ENCODE data around the gene JAG1. TPM values are rescaled to one million over a fixed set of nuclear protein-coding genes. Genes with fewer than 3 reads are reported as not detected.

Gene JAG1
- polyA plus RNA-seq, 1 donor from 2014 or later: 9.0 TPM

- H3K79me2 ChIP-seq (replicated peaks; ENCODE audit: insufficient read depth, low read length): no peaks in the 10 kb centered on the region
- H2AFZ ChIP-seq (ENCODE audit: low read depth, low read length): no peak overlapping the region
- H3K4me2 ChIP-seq (ENCODE audit: low read length): no peak overlapping the region
- no peaks in the 10 kb centered on the region for H3F3A ChIP-seq (ENCODE audit: insufficient read depth, low read length, poor library complexity, severe bottlenecking)
- no peak overlapping the region for H3K9ac ChIP-seq (ENCODE audit: low read length)
- TF ChIP-seq RAD21 (conservative IDR thresholded peaks at IDR 0.05) (no peak), EP300 (conservative IDR thresholded peaks at IDR 0.05; ENCODE audit: poor library complexity, severe bottlenecking) (no peak), SMC3 (conservative IDR thresholded peaks at IDR 0.05; ENCODE audit: poor library complexity) (no peak), TAF1 (IDR thresholded peaks at IDR 0.05; ENCODE audit: low read depth) (no peak), EZH2 (IDR thresholded peaks at IDR 0.05; ENCODE audit: borderline replicate concordance, insufficient read depth, low read length, poor library complexity, severe bottlenecking) (no peak), MXI1 (conservative IDR thresholded peaks at IDR 0.05; ENCODE audit: poor library complexity, severe bottlenecking) (no peak), POLR2AphosphoS5 (IDR thresholded peaks at IDR 0.05) (no peak)
- TF ChIP-seq, protein P1, sequence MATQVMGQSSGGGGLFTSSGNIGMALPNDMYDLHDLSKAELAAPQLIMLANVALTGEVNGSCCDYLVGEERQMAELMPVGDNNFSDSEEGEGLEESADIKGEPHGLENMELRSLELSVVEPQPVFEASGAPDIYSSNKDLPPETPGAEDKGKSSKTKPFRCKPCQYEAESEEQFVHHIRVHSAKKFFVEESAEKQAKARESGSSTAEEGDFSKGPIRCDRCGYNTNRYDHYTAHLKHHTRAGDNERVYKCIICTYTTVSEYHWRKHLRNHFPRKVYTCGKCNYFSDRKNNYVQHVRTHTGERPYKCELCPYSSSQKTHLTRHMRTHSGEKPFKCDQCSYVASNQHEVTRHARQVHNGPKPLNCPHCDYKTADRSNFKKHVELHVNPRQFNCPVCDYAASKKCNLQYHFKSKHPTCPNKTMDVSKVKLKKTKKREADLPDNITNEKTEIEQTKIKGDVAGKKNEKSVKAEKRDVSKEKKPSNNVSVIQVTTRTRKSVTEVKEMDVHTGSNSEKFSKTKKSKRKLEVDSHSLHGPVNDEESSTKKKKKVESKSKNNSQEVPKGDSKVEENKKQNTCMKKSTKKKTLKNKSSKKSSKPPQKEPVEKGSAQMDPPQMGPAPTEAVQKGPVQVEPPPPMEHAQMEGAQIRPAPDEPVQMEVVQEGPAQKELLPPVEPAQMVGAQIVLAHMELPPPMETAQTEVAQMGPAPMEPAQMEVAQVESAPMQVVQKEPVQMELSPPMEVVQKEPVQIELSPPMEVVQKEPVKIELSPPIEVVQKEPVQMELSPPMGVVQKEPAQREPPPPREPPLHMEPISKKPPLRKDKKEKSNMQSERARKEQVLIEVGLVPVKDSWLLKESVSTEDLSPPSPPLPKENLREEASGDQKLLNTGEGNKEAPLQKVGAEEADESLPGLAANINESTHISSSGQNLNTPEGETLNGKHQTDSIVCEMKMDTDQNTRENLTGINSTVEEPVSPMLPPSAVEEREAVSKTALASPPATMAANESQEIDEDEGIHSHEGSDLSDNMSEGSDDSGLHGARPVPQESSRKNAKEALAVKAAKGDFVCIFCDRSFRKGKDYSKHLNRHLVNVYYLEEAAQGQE (IDR thresholded peaks at IDR 0.05; ENCODE audit: borderline replicate concordance): no peak
- TF ChIP-seq, protein P2, sequence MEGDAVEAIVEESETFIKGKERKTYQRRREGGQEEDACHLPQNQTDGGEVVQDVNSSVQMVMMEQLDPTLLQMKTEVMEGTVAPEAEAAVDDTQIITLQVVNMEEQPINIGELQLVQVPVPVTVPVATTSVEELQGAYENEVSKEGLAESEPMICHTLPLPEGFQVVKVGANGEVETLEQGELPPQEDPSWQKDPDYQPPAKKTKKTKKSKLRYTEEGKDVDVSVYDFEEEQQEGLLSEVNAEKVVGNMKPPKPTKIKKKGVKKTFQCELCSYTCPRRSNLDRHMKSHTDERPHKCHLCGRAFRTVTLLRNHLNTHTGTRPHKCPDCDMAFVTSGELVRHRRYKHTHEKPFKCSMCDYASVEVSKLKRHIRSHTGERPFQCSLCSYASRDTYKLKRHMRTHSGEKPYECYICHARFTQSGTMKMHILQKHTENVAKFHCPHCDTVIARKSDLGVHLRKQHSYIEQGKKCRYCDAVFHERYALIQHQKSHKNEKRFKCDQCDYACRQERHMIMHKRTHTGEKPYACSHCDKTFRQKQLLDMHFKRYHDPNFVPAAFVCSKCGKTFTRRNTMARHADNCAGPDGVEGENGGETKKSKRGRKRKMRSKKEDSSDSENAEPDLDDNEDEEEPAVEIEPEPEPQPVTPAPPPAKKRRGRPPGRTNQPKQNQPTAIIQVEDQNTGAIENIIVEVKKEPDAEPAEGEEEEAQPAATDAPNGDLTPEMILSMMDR (IDR thresholded peaks at IDR 0.05; ENCODE audit: poor library complexity, severe bottlenecking): no peak
- no peaks in the 10 kb centered on the region for H3K9me3 ChIP-seq (ENCODE audit: low read length)
- H3K36me3 ChIP-seq (ENCODE audit: insufficient read depth, low read length): peaks cover 9% of the 10 kb centered on the region
- H4K20me1 ChIP-seq (ENCODE audit: insufficient read depth): no peaks in the 10 kb centered on the region
- no peaks in the 10 kb centered on the region for H3K27me3 ChIP-seq (ENCODE audit: insufficient read depth, low read depth, low read length)
- no peak overlapping the region for H3K4me3 ChIP-seq (ENCODE audit: low read length)
- H3K9me2 ChIP-seq (ENCODE audit: insufficient read depth, low read length): no peaks in the 10 kb centered on the region
- no peak overlapping the region for H3K27ac ChIP-seq (ENCODE audit: low read length)
Observed at GRCh38 chr20:10657453-10657852, 16.3 kb downstream of the JAG1 start.

DNA sequence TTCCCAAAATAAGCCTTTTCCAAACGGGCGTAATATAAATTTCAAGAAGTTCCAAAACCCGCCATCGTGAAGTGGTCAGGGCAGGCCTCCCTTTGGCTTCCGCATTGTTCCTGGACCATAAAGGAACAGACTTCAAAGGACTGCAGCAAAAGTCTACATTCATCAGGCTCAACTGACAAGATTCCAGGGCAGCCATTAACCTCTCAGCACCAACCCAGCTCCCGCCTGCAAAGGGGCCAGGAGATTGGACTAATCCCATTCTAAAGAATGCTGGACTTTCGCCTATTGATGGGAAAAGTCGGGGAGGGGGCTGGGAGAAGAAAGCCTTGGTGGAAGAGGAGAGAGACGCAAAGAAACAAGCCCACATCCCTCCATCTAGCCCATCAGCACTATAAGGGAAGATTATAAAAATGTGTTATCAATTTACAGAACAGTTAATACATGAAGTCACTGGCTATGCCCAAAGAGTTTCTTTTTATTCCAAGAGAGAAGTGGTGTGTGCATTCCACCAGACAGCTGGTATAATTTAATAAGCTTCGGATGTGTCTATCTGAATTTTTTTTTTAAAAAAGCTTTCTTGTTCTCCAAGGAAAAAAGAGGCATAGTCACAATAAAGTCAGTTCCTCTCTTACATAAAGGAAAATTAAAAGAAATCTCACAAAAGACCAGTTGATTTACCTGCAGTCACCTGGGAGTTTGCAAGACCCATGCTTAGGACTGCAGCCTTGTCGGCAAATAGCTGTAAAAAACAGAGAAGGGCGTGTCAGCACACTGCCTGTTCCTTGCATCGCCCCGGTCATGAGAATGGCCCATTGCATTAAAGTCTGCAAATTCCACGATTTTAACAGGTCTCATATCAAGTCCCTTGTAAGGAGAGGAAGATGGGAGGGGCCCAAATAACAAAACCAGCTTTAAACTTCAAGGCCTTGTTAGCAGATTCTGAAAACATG lies 17.8 kb downstream of the JAG1 start:
- Histone ChIP-seq H3K79me2 (replicated peaks; ENCODE audit: insufficient read depth, low read length) (no peaks in the 10 kb centered on the region), H3K9ac (ENCODE audit: low read length) (no peak overlapping the region), H3K9me3 (ENCODE audit: low read length) (no peaks in the 10 kb centered on the region), H3K36me3 (ENCODE audit: insufficient read depth, low read length) (peaks cover 5% of the 10 kb centered on the region), H3K4me2 (ENCODE audit: low read length) (no peak overlapping the region), H3K4me3 (ENCODE audit: low read length) (no peak overlapping the region), H4K20me1 (ENCODE audit: insufficient read depth) (no peaks in the 10 kb centered on the region), H2AFZ (ENCODE audit: low read depth, low read length) (no peak overlapping the region), H3K27ac (ENCODE audit: low read length) (no peak overlapping the region), H3K27me3 (ENCODE audit: insufficient read depth, low read depth, low read length) (no peaks in the 10 kb centered on the region), H3F3A (ENCODE audit: insufficient read depth, low read length, poor library complexity, severe bottlenecking) (no peaks in the 10 kb centered on the region), H3K9me2 (ENCODE audit: insufficient read depth, low read length) (no peaks in the 10 kb centered on the region)
- TF ChIP-seq TAF1 (IDR thresholded peaks at IDR 0.05; ENCODE audit: low read depth): no peak
- TF ChIP-seq SMC3 (conservative IDR thresholded peaks at IDR 0.05; ENCODE audit: poor library complexity): no peak
- TF ChIP-seq RAD21 (conservative IDR thresholded peaks at IDR 0.05): no peak
- no peak for TF ChIP-seq POLR2AphosphoS5 (IDR thresholded peaks at IDR 0.05)
- TF ChIP-seq, protein P2 (IDR thresholded peaks at IDR 0.05; ENCODE audit: poor library complexity, severe bottlenecking): no peak
- TF ChIP-seq EZH2 (IDR thresholded peaks at IDR 0.05; ENCODE audit: borderline replicate concordance, insufficient read depth, low read length, poor library complexity, severe bottlenecking): no peak
- no peak for TF ChIP-seq EP300 (conservative IDR thresholded peaks at IDR 0.05; ENCODE audit: poor library complexity, severe bottlenecking)
- TF ChIP-seq, protein P1 (IDR thresholded peaks at IDR 0.05; ENCODE audit: borderline replicate concordance): no peak
- TF ChIP-seq MXI1 (conservative IDR thresholded peaks at IDR 0.05; ENCODE audit: poor library complexity, severe bottlenecking): no peak

Data from neural cell (in vitro differentiated cells).